NB4 (cell line): ENCODE measurements around the gene CD7.

Experiments
- DNase-seq: peaks from one replicate; pipeline ENCODE4 v3.0.0; 2010; ENCODE audit warnings: low read depth
- H3K4me3 ChIP-seq: one replicate; pipeline ENCODE4 v1.5.1; 2011; ENCODE audit warnings: mild to moderate bottlenecking, low read depth, low read length, moderate library complexity
- MYC ChIP-seq: IDR thresholded peaks from 2 replicates; pipeline ENCODE4 v1.6.1; 2011; ENCODE audit warnings: low read depth, low read length
- POLR2A ChIP-seq: IDR thresholded peaks from 2 replicates; pipeline ENCODE4 v1.6.1; 2011; ENCODE audit warnings: mild to moderate bottlenecking; ENCODE audit not compliant: insufficient read length; ENCODE audit errors: extremely low read depth
- TF ChIP-seq, protein P1 (sequence below): IDR thresholded peaks from 2 replicates; pipeline ENCODE4 v1.6.1; 2011; ENCODE audit warnings: low read depth, low read length
- TF ChIP-seq, protein P2 (sequence below): IDR thresholded peaks from one replicate; pipeline ENCODE4 v1.5.1; 2012; ENCODE audit warnings: low read depth, low read length

CD7 gene

GRCh38 chr17:82309656-82310570 is 7.5 kb downstream of the CD7 start:
- no peak for DNase-seq
- TF ChIP-seq POLR2A (no peak), MYC (no peak)
- TF ChIP-seq, protein P1, sequence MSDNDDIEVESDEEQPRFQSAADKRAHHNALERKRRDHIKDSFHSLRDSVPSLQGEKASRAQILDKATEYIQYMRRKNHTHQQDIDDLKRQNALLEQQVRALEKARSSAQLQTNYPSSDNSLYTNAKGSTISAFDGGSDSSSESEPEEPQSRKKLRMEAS: no peak
- TF ChIP-seq, protein P2, sequence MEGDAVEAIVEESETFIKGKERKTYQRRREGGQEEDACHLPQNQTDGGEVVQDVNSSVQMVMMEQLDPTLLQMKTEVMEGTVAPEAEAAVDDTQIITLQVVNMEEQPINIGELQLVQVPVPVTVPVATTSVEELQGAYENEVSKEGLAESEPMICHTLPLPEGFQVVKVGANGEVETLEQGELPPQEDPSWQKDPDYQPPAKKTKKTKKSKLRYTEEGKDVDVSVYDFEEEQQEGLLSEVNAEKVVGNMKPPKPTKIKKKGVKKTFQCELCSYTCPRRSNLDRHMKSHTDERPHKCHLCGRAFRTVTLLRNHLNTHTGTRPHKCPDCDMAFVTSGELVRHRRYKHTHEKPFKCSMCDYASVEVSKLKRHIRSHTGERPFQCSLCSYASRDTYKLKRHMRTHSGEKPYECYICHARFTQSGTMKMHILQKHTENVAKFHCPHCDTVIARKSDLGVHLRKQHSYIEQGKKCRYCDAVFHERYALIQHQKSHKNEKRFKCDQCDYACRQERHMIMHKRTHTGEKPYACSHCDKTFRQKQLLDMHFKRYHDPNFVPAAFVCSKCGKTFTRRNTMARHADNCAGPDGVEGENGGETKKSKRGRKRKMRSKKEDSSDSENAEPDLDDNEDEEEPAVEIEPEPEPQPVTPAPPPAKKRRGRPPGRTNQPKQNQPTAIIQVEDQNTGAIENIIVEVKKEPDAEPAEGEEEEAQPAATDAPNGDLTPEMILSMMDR: no peak
- no peak overlapping the region for H3K4me3 ChIP-seq

- TF ChIP-seq, protein P2: no peak
- TF ChIP-seq, protein P1: no peak; the same call in 1 of the 2 replicates
- TF ChIP-seq POLR2A (no peak), MYC (no peak)
- no peak overlapping the region for H3K4me3 ChIP-seq
- peak; percentile 59 for DNase-seq
Measured at GRCh38 chr17:82305727-82306300, 11.6 kb downstream of the CD7 start.

DNA sequence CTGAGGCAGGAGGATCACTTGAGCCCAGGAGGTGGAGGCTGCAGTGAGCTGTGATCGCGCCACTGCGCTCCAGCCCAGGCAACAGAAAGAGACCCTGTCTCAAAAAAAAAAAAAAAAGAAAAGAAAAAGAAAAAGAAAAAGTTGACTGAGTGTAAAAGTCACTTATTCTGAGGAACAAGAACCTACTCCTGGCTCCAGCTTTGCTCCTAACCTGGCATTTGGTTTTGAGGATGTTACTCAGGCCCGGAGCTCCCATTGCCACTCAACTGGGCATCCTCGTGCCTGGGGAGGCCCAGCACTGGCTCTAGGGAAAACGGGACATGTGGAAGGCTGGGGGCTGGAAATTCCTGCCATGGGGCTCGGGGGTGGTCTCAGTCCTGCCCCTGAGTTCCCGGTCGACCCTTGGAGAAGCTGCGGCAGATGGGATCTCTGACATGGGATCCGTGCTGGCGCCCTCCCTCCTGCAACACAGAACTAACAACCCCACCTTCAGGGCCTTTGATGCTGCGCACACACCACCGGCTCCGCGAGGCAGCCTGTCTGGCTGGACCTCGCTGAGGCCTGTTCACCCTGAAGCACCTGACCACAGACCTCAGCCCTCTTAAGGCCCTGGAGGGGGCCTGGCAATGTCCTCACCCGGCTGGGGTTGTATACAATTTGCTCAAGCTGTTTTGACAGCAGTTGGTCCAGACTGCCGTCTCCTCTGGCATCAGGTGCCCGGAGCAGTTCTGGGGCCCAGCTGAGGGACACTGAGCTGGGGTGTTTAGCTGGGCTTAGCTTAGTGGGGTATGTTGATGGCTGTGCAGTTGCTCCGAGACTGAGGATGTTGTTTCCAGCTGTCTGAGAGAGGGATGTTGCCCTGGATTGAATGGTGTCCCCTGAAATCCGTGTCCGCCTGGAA is 12.3 kb downstream of the CD7 start:
- H3K4me3 ChIP-seq: no peak overlapping the region
- TF ChIP-seq, protein P2: no peak
- TF ChIP-seq MYC: no peak

DNA sequence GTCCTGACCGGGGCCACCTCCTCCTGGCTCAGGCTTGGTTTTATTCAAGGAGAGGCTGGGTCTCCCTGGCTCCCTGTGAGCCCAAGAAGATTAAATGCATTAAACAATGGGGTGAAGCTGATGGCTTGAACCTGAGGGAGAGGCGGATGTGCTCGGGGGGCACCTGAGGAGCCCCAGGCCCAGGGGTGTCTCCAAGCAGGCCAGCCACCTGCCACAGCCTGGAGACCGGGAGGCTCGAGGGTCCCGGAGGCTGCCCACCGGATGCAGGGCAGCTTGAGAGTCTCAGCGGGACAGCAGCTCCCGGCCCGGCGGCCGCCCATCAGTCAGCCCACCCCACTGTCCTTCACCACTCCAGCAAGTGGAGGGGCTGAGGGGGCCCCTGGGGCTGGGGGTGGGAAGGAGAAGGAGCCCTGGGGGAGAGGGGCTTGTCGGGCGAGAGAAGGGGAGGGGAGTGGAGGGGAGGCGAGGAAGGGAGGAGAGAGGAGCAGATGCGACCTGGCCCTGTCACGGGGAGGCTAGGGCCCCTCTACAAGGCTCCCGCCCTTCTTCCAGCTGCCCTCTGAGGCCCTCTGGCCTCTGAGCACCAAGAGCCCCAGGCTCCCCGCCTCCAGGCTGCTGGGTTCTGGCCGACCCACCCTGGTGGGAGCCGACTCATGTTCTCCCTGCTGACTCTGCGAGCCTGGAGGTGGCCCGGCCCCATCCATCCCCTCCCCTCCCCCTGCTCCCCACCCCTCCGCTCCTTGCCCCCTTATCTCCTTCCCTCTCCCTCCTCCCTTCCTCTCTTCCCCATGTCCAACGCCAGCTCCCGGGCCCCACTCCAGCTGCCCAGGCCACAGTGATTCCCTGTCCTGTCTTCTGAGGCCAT is 13.2 kb downstream of the CD7 start:
- TF ChIP-seq, protein P1: no peak
- TF ChIP-seq, protein P2: no peak
- TF ChIP-seq MYC (no peak), POLR2A (no peak)
- no peak overlapping the region for H3K4me3 ChIP-seq
- no peak for DNase-seq

More for the DNA sequence above, 12.3 kb downstream of the CD7 start:
- DNase-seq: no peak
